ENCODE measurements around the gene FGFBP1.

The FGFBP1 gene

GRCh38 chr4:15982842-15983524 is 44.4 kb upstream of the FGFBP1 start:
- Histone ChIP-seq H3K79me1 (ENCODE audit: low read depth, low read length) (peaks cover 1% of the 10 kb centered on the region), H3K27ac (replicated peaks; ENCODE audit: low read length) (no peak overlapping the region), H4K91ac (ENCODE audit: low read depth, low read length, poor library complexity) (no peak overlapping the region), H2BK15ac (ENCODE audit: low read length) (no peak overlapping the region), H3K9ac (ENCODE audit: low read depth, low read length, poor library complexity) (no peak overlapping the region), H2BK12ac (ENCODE audit: low read length) (no peak overlapping the region), H3K4ac (ENCODE audit: low read length) (no peak overlapping the region), H3K18ac (ENCODE audit: low read length) (no peak overlapping the region), H3K9me3 (replicated peaks in 1 of 2; ENCODE audit: control insufficient read depth in 2 of 2, insufficient read depth in 1 of 2, low read depth in 1 of 2, low read length in 2 of 2) (peaks cover 2 to 20% of the 10 kb centered on the region in 2 donors), H2BK120ac (ENCODE audit: low read depth, low read length) (no peak overlapping the region), H3K27me3 (ENCODE audit: control insufficient read depth in 3 of 3, insufficient read depth in 3 of 3, low read depth in 1 of 3, low read length in 3 of 3) (no peaks in the 10 kb centered on the region), H3K4me2 (ENCODE audit: insufficient read depth, low read length, poor library complexity, severe bottlenecking) (no peak overlapping the region), H2AFZ (ENCODE audit: low read length) (no peak overlapping the region), H3K36me3 (replicated peaks in 1 of 2; ENCODE audit: control insufficient read depth in 2 of 2, insufficient read depth in 2 of 2, low read length in 2 of 2) (peaks cover 37 to 92% of the 10 kb centered on the region in 2 donors), H2AK5ac (ENCODE audit: low read depth, low read length) (no peak overlapping the region), H3K14ac (ENCODE audit: low read length) (no peak overlapping the region), H4K8ac (ENCODE audit: low read depth, low read length) (no peak overlapping the region), H3K4me1 (ENCODE audit: control insufficient read depth in 2 of 2, insufficient read depth in 1 of 2, low read depth in 1 of 2, low read length in 2 of 2) (no peaks in the 10 kb centered on the region), H2BK5ac (ENCODE audit: low read length) (no peak overlapping the region), H3K23ac (ENCODE audit: low read depth, low read length, poor library complexity) (no peak overlapping the region), H3K4me3 (ENCODE audit: low read length in 2 of 2) (no peak overlapping the region)
- no CpG with 5 or more reads among the region's 8 CpGs for WGBS, 2 donors (ENCODE audit: extremely low coverage in 2 of 2, insufficient read length in 2 of 2, insufficient replicate concordance in 1 of 2)
- DNase-seq (ENCODE audit: low spot score): no peak

DNA sequence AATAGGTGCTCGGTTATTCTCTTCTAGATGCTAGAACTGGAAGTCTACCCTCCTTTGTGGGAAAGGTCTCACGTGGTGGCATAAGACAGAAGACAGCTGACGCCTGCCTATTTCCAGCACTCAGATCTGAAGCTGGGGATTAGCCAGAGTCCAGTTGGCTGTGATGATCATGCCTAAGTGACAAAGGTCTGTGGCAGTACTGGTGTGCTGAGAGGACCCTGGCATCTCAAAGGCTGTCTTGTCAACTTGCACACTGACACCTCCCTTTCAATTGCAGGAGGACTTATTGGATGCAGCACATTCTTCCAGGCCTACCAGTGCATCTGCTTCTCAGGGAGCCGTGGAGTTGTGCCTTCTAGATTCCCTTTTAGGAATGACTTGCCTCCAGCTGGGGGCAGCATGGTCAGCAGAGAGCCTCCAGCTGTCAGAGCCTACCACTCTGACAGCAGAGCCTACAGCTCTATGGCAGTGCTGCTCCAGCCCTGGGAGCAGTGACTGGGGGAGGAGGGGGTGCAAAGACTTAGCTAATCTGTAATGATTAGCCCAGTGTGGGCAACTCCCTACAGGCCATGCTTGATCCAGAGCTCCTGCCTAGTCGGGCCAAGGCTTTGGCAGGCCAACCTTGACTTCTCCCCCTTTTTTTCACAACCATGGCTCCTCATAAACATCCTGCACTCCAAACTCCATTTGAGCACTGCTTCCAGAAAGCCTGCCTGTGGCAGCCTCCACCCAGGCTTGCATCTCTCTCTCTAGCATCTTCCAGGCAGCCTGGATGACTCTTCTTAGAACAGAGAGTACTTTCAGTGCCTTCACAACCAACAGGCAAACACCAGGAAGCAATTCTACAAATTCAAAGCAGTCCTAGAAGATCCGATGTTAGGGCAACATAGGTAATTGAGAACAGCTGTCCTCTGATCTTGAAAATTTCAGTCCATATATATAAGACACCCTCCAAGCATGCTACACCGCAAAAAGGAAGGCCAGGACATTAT is 38.2 kb upstream of the FGFBP1 start:
- H3K4me3 ChIP-seq (ENCODE audit: low read length in 2 of 2): no peak overlapping the region
- peaks cover 15 to 72% of the 10 kb centered on the region in 2 donors for H3K36me3 ChIP-seq (replicated peaks in 1 of 2; ENCODE audit: control insufficient read depth in 2 of 2, insufficient read depth in 2 of 2, low read length in 2 of 2)
- H3K27ac ChIP-seq (replicated peaks; ENCODE audit: low read length): no peak overlapping the region
- no peak overlapping the region for H2BK12ac ChIP-seq (ENCODE audit: low read length)
- H2AK5ac ChIP-seq (ENCODE audit: low read depth, low read length): no peak overlapping the region
- no peak overlapping the region for H2BK15ac ChIP-seq (ENCODE audit: low read length)
- H3K4me1 ChIP-seq (ENCODE audit: control insufficient read depth in 2 of 2, insufficient read depth in 1 of 2, low read depth in 1 of 2, low read length in 2 of 2): no peaks in the 10 kb centered on the region
- no peak overlapping the region for H2BK5ac ChIP-seq (ENCODE audit: low read length)
- H3K27me3 ChIP-seq (ENCODE audit: control insufficient read depth in 3 of 3, insufficient read depth in 3 of 3, low read depth in 1 of 3, low read length in 3 of 3): no peaks in the 10 kb centered on the region
- no peaks in the 10 kb centered on the region for H3K9me3 ChIP-seq (replicated peaks in 1 of 2; ENCODE audit: control insufficient read depth in 2 of 2, insufficient read depth in 1 of 2, low read depth in 1 of 2, low read length in 2 of 2)
- DNase-seq (ENCODE audit: low spot score): no peak
- H3K4ac ChIP-seq (ENCODE audit: low read length): no peak overlapping the region
- H3K4me2 ChIP-seq (ENCODE audit: insufficient read depth, low read length, poor library complexity, severe bottlenecking): no peak overlapping the region
- H3K18ac ChIP-seq (ENCODE audit: low read length): no peak overlapping the region
- no CpG with 5 or more reads among the region's 7 CpGs for WGBS, 2 donors (ENCODE audit: extremely low coverage in 2 of 2, insufficient read length in 2 of 2, insufficient replicate concordance in 1 of 2)
- no peak overlapping the region for H4K8ac ChIP-seq (ENCODE audit: low read depth, low read length)
- H4K91ac ChIP-seq (ENCODE audit: low read depth, low read length, poor library complexity): no peak overlapping the region
- no peak overlapping the region for H2BK120ac ChIP-seq (ENCODE audit: low read depth, low read length)
- no peak overlapping the region for H2AFZ ChIP-seq (ENCODE audit: low read length)
- H3K79me1 ChIP-seq (ENCODE audit: low read depth, low read length): peaks cover 2% of the 10 kb centered on the region
- no peak overlapping the region for H3K9ac ChIP-seq (ENCODE audit: low read depth, low read length, poor library complexity)
- no peak overlapping the region for H3K23ac ChIP-seq (ENCODE audit: low read depth, low read length, poor library complexity)
- H3K14ac ChIP-seq (ENCODE audit: low read length): no peak overlapping the region

- Histone ChIP-seq H3K14ac (ENCODE audit: low read length) (no peak overlapping the region), H2BK120ac (ENCODE audit: low read depth, low read length) (no peak overlapping the region), H3K27ac (replicated peaks; ENCODE audit: low read length) (no peak overlapping the region), H3K79me1 (ENCODE audit: low read depth, low read length) (no peaks in the 10 kb centered on the region), H2AK5ac (ENCODE audit: low read depth, low read length) (no peak overlapping the region), H2BK5ac (ENCODE audit: low read length) (no peak overlapping the region), H3K27me3 (ENCODE audit: control insufficient read depth in 3 of 3, insufficient read depth in 3 of 3, low read depth in 1 of 3, low read length in 3 of 3) (no peaks in the 10 kb centered on the region), H3K4me3 (ENCODE audit: low read length in 2 of 2) (no peak overlapping the region), H3K4me2 (ENCODE audit: insufficient read depth, low read length, poor library complexity, severe bottlenecking) (no peak overlapping the region), H3K36me3 (replicated peaks in 1 of 2; ENCODE audit: control insufficient read depth in 2 of 2, insufficient read depth in 2 of 2, low read length in 2 of 2) (peaks cover 7 to 55% of the 10 kb centered on the region in 2 donors), H3K9ac (ENCODE audit: low read depth, low read length, poor library complexity) (no peak overlapping the region), H3K4ac (ENCODE audit: low read length) (no peak overlapping the region), H2AFZ (ENCODE audit: low read length) (no peak overlapping the region), H3K4me1 (ENCODE audit: control insufficient read depth in 2 of 2, insufficient read depth in 1 of 2, low read depth in 1 of 2, low read length in 2 of 2) (no peaks in the 10 kb centered on the region), H3K18ac (ENCODE audit: low read length) (no peak overlapping the region), H4K91ac (ENCODE audit: low read depth, low read length, poor library complexity) (no peak overlapping the region), H2BK12ac (ENCODE audit: low read length) (no peak overlapping the region), H3K9me3 (replicated peaks in 1 of 2; ENCODE audit: control insufficient read depth in 2 of 2, insufficient read depth in 1 of 2, low read depth in 1 of 2, low read length in 2 of 2) (peaks cover 3% of the 10 kb centered on the region in 2 donors), H3K23ac (ENCODE audit: low read depth, low read length, poor library complexity) (no peak overlapping the region), H2BK15ac (ENCODE audit: low read length) (no peak overlapping the region), H4K8ac (ENCODE audit: low read depth, low read length) (no peak overlapping the region)
- DNase-seq (ENCODE audit: low spot score): no peak
- WGBS, 2 donors (ENCODE audit: extremely low coverage in 2 of 2, insufficient read length in 2 of 2, insufficient replicate concordance in 1 of 2): no CpG with 5 or more reads among the region's 9 CpGs
These were observed 32.7 kb upstream of the FGFBP1 start for GRCh38 chr4:15971068-15971801.
